22Rv1 (cell line): ENCODE results near the gene SOHLH2.

Experiments
- H3K27ac ChIP-seq: fragments of 450-650 bp; 2 replicates; pipeline ENCODE4 v1.5.1; 2017
- CTCF ChIP-seq: fragments of 450-650 bp; IDR thresholded peaks from 2 replicates; pipeline ENCODE4 v1.5.1; 2017; ENCODE audit warnings: mild to moderate bottlenecking
- ZFX ChIP-seq: fragments of 450-650 bp; IDR thresholded peaks from 2 replicates; pipeline ENCODE4 v1.6.1; 2017; ENCODE audit warnings: antibody characterized with exemption, borderline replicate concordance

Gene SOHLH2

GRCh38 chr13:36248700-36249099 is 34.3 kb upstream of the SOHLH2 start:
- H3K27ac ChIP-seq: no peak overlapping the region
- no peak for TF ChIP-seq ZFX
- TF ChIP-seq CTCF: no peak

GRCh38 chr13:36244990-36245389 is 30.6 kb upstream of the SOHLH2 start:
- H3K27ac ChIP-seq: no peak overlapping the region
- no peak for TF ChIP-seq CTCF
- no peak for TF ChIP-seq ZFX

- TF ChIP-seq CTCF: no peak
- no peak for TF ChIP-seq ZFX
- H3K27ac ChIP-seq: no peak overlapping the region
Measured at GRCh38 chr13:36244073-36244472, 29.7 kb upstream of the SOHLH2 start.

- TF ChIP-seq CTCF: no peak
- TF ChIP-seq ZFX: no peak
- no peak overlapping the region for H3K27ac ChIP-seq
Measured at GRCh38 chr13:36242761-36243160, 28.4 kb upstream of the SOHLH2 start.

- no peak overlapping the region for H3K27ac ChIP-seq
- TF ChIP-seq CTCF (no peak), ZFX (no peak)
Measured at GRCh38 chr13:36231236-36231635, 16.9 kb upstream of the SOHLH2 start.

- no peak overlapping the region for H3K27ac ChIP-seq
- TF ChIP-seq ZFX (no peak), CTCF (no peak)
Measured at GRCh38 chr13:36224730-36225129, 10.4 kb upstream of the SOHLH2 start.

GRCh38 chr13:36219883-36220282 is 5.5 kb upstream of the SOHLH2 start:
- no peak overlapping the region for H3K27ac ChIP-seq

More at GRCh38 chr13:36219883-36220282, 5.5 kb upstream of the SOHLH2 start:
- TF ChIP-seq ZFX (no peak), CTCF (no peak)
